Right renal pelvis (tissue), 4 donors: Measurements from ENCODE around the gene INPP5A. TPM values are rescaled to one million over a fixed set of nuclear protein-coding genes. Genes with fewer than 3 reads are reported as not detected.

Experiments
- DNase-seq, 4 donors: peaks; one replicate each; pipeline ENCODE4 v3.0.0-alpha.2; 2013; ENCODE audit warnings: low read depth in 4 of 4, low spot score in 3 of 4, missing footprints in 1 of 4
- polyA plus RNA-seq, 4 donors: library from polyadenylated mRNA; unstranded; fragments of 120-200 nt; gene quantifications; one replicate each; pipeline ENCODE4 v1.2.1, GENCODE V29; 2013; ENCODE audit not compliant: insufficient read length in 4 of 4

Gene INPP5A
- polyA plus RNA-seq, 4 donors: 32.2 to 39.1 (median 36.2) TPM

DNA sequence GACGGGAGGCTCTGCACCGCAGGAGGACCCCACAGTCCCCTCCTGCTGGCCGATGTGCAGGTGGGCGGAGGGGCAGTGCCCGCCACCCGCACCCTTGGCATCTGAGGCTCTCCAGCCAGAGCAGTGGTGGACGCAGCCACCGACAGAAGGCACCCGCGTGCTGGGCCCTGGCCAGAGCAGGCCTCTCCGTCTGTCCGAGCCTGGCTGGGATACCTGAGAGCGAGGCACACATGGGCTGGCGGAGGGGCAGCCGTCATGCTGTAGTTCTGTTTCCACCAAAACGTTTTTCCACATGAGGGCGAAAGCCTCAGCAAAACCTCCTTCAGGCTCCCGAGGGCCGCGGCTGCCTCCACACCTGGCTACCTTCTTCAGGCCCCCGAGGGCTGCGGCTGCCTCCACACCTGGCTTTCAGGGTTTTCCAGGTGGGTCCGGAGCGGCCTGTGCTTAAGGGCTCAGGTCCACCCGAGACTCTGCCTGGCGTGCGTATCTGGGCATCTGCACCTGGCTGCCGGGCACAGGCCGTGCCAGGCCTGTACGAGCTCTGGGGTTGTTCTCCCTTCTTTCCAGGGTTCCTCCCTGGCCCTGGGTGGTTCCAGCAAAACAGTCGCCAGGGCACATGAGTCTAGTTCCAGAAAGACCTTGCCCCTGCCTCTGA lies 115.5 kb downstream of the INPP5A start:
- no peak for DNase-seq

GRCh38 chr10:132653721-132654120 lies 116.1 kb downstream of the INPP5A start:
- no peak for DNase-seq

DNA sequence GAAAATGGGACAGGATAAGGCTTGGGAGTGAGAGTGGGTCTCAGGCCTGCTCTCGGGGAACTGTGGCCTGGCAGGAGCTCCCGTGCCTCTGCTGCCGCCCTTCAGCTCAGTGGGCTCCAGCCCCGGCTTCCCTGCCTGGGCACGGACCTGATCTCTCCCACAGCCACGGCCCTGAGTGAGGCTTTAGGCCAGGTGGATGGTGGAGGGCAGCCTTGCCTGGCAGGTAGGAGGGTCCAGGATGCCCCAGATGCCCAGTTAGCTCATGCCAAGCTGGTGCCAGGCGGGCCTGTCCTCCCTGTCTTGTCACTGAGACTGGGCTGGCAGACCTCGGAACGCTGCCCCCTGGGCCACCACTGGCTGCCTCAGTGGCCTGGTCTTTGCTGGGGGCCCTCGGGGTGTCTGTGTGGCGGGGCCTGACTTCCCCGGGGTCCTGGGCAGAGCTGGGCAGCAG lies 116.6 kb downstream of the INPP5A start:
- DNase-seq: no peak

- peak in 1 of 4 donors; percentile 68 for DNase-seq
Measured at GRCh38 chr10:132654708-132655661, 117.4 kb downstream of the INPP5A start.

- no peak for DNase-seq
Measured at GRCh38 chr10:132655735-132656134, 118.1 kb downstream of the INPP5A start.

GRCh38 chr10:132656283-132657126 lies 118.9 kb downstream of the INPP5A start:
- DNase-seq: no peak

- no peak for DNase-seq
Measured at GRCh38 chr10:132657127-132657706, 119.6 kb downstream of the INPP5A start.

DNA sequence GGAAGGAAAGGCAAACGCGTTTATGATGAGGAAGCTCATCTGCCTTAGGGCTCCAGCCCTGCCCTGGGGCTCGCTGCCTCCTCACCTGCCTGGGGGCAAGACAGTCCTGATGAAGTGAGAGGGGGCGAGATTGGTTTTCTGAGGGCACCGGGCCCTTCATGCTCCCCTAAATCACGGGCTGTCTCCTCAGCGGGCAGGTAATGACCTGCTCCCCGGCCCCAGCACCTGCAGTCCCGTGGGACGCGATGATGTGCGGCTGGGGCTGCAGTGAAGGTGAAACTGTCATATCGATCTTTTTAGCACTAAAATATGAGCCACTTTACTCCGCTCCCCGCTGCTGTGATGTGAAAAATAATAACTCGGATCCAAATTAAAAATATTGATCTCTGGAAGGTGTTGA lies 120.2 kb downstream of the INPP5A start:
- DNase-seq: no peak

DNA sequence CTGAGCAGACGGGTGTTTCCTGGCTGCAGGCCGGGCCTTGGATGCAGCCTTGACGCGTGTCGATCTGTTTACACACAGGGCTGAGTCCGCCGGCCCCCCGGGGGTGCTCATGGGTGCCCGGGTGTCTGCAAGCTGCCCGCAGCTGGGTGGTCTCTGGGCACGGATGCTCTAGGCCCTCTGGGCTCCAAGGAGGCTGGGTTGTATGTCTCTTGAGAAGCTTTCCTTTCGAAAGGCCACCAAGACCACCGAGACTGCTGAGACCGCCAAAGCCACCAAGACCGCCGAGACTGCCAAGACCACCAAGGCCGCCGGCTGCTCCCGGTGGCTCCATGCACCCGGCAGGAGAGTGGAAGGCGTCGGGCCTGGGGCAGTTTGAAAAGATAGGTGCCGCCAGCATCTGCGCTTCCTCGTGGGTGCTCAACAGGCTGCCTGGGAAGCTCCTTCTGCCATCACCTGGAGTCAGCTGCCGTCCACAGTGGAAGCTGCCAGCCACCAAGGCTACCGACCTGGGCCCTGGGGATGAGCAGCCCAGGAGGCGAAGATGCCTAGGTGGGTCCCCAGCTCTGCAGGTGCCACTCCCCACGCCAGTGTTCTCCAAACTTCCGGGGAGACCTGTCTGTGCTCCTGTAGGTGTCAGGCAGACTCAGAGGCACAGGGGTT lies 121.1 kb downstream of the INPP5A start:
- DNase-seq: no peak

DNA sequence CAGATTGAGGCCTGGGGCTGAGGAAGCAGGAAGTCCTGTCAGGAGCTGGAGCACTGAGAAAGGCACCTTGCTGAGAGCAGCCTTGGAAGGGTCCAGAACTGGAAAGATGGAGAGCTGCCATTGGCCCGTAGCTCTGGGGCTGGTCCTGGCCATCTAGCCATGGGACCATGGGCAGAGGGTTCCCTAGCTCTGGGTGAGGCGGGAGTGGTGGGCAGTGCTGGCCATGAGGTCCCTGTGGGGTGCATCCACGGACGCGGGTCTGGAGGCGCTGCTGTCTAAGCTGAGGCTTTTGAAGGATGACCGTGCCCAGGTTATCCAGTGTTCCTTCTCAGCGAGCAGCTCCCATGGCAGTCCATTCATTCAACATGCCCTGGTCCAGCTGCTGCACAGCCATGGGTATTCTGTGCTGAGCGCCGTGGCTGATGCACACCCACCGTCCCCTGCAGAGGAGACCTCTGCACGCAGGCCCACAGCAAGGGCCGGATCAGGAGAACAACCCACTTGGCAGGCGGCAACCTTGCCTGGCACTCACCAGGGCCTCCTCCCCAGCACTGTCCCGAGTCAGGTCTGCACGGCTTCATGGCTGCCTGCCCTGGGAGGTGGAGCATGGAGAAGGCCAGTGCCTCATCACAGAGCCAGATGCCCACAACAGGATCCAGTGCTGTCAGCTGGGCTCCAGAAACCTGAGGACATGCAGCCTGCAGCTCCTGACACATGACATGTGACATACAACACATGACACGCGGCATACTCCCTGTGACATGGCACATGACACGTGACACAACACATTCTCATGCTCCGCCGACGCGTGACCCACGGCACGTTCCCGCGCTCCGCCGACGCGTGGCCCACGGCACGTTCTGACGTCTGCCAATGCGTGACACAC lies 121.9 kb downstream of the INPP5A start:
- DNase-seq: no peak

- no peak for DNase-seq
Measured at GRCh38 chr10:132660385-132660784, 122.8 kb downstream of the INPP5A start.

GRCh38 chr10:132662186-132662920 lies 124.8 kb downstream of the INPP5A start:
- DNase-seq: no peak

GRCh38 chr10:132663666-132664365 lies 126.2 kb downstream of the INPP5A start:
- no peak for DNase-seq

DNA sequence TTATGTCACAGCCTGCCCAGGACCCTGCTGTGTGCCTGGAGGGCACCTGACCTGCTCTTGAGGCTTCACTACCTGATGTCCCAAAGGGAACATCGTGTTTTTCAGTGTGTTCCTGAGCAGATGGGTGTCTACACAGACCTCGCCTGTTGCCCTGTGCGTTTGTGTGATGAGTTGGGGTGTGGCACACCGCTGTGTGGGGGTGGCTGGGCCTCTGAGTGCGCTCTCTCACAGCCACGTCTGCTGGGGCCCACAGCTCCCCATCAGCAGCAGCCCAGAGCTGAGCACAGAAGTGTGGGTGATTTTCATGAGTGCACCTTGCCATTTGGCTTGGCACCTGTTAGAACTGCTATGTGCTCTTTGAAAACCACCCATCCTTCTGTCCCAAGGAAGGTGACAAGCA lies 126.8 kb downstream of the INPP5A start:
- no peak for DNase-seq

GRCh38 chr10:132664883-132665282 lies 127.3 kb downstream of the INPP5A start:
- no peak for DNase-seq

- no peak for DNase-seq
Measured at GRCh38 chr10:132665946-132666704, 128.5 kb downstream of the INPP5A start.
